CD4-positive, alpha-beta memory T cell (primary cell): ENCODE data around the gene HNRNPA1. TPM values are rescaled to one million over a fixed set of nuclear protein-coding genes. Genes with fewer than 3 reads are reported as not detected.

Experiments used
- CTCF ChIA-PET: fragments of 350-600 bp; sonication (Branson Sonifier 250); formaldehyde crosslinking; loops from one replicate; lab custom pipeline; 2021; ENCODE audit warnings: inconsistent platforms; ENCODE audit not compliant: partially characterized antibody; lab: Charles Lee
- POLR2A ChIA-PET: fragments of 350-600 bp; sonication (Branson Sonifier 250); formaldehyde crosslinking; loops from one replicate; lab custom pipeline; 2021; ENCODE audit not compliant: partially characterized antibody; lab: Charles Lee
- DNase-seq, 5 donors: peaks; one replicate each; pipeline versions ENCODE4 v3.0.0 to v3.0.0-alpha.2; 2020 to 2022; ENCODE audit warnings: mixed read lengths in 1 of 5
- H3K27ac ChIP-seq: one replicate; pipeline ENCODE4 v1.7.0; 2013; ENCODE audit warnings: low read depth, low read length
- H3K27me3 ChIP-seq: 2 replicates; pipeline ENCODE4 v1.7.0; 2013; ENCODE audit warnings: mild to moderate bottlenecking, low read length, moderate library complexity; ENCODE audit not compliant: insufficient read depth
- H3K36me3 ChIP-seq: 2 replicates; pipeline ENCODE4 v1.7.0; 2013; ENCODE audit warnings: mild to moderate bottlenecking, low read length, moderate library complexity; ENCODE audit not compliant: insufficient read depth
- H3K4me1 ChIP-seq: 2 replicates; pipeline ENCODE4 v1.7.0; 2013; ENCODE audit warnings: mild to moderate bottlenecking, low read length, moderate library complexity; ENCODE audit not compliant: insufficient read depth
- H3K4me3 ChIP-seq, 2 donors: one replicate each; pipeline ENCODE4 v1.7.0; 2013; ENCODE audit warnings: low read length in 2 of 2, mild to moderate bottlenecking in 1 of 2
- H3K9me3 ChIP-seq, 2 donors: one replicate each; pipeline ENCODE4 v1.7.0; 2013; ENCODE audit warnings: low read length in 2 of 2, control low read depth in 1 of 2; ENCODE audit not compliant: control insufficient read depth in 1 of 2
- H3K27ac Mint-ChIP-seq, 7 donors: one replicate each; pipeline ENCODE4 v1.8.0; 2020 to 2021; ENCODE audit warnings: mixed read lengths in 7 of 7, mild to moderate bottlenecking in 6 of 7, inconsistent platforms in 3 of 7, moderate library complexity in 3 of 7
- H3K27me3 Mint-ChIP-seq, 2 donors: one replicate each; pipeline ENCODE4 v1.8.0; 2020 to 2021; ENCODE audit warnings: mixed read lengths in 2 of 2
- H3K36me3 Mint-ChIP-seq, 2 donors: one replicate each; pipeline ENCODE4 v1.8.0; 2020 to 2021; ENCODE audit warnings: mixed read lengths in 2 of 2, inconsistent platforms in 1 of 2, mild to moderate bottlenecking in 1 of 2
- H3K4me1 Mint-ChIP-seq, 4 donors: one replicate each; pipeline ENCODE4 v1.8.0; 2020 to 2021; ENCODE audit warnings: mixed read lengths in 4 of 4, mild to moderate bottlenecking in 1 of 4
- H3K4me3 Mint-ChIP-seq, 8 donors: one replicate each; pipeline ENCODE4 v1.8.0; 2020 to 2021; ENCODE audit warnings: mixed read lengths in 8 of 8, mild to moderate bottlenecking in 7 of 8, moderate library complexity in 6 of 8, inconsistent platforms in 3 of 8
- H3K9me3 Mint-ChIP-seq, 8 donors: one replicate each; pipeline ENCODE4 v1.8.0; 2020 to 2021; ENCODE audit warnings: mixed read lengths in 8 of 8, mild to moderate bottlenecking in 5 of 8, inconsistent platforms in 3 of 8, moderate library complexity in 1 of 8
- intact Hi-C: fragments of 100-400 bp; cut with micrococcal nuclease; formaldehyde crosslinking; loops from one replicate; pipeline ENCODE4 v1.15.1; 2023
- polyA plus RNA-seq, 2 donors: library from polyadenylated mRNA; unstranded; fragments of 300-500 nt; fragmentation: Illumina TruSeq; gene quantifications; one replicate each; pipeline ENCODE4 v1.2.3, GENCODE V29; 2021
- total RNA-seq, 2 experiments: library from RNA; stranded (reverse); gene quantifications; one replicate each; pipeline ENCODE4 v1.2.3, GENCODE V29; 2021

The HNRNPA1 gene
- total and polyA plus RNA-seq, 4 experiments from 2014 or later = 756 to 1,061 (median 972) TPM

DNA sequence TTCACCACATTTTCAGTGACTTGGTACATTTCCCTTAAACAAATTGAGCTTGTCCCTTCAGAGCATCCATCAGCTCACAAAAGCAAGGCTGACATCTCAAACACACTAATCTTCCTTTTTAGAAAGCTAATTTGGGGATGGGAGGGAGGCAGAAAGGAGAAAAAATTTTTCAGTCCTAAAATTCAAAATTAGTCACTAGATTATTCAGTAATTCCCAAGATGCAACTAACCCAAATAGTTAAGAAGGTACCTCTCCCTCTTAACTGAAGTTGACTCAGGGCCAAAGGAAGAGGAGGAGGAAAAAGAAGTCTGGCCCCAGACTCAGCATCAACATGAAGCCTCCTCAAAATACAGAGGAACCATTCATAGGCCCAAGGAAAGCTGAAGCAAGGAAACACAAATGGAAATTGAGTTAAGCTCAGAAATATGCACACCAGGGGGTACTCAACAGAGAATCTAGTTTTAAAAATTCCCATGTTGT, 22.3 kb upstream of the HNRNPA1 start:
- intact Hi-C loops = loop anchor here (5.0 kb wide), 1 partner anchor 34 kb away; no protein-coding TSS in a partner anchor
- H3K27ac Mint-ChIP-seq = no peak overlapping the region
- Histone ChIP-seq H3K4me3 (no peak overlapping the region), H3K4me1 (peaks cover 22% of the 10 kb centered on the region), H3K36me3 (peaks cover 19% of the 10 kb centered on the region), H3K9me3 (no peaks in the 10 kb centered on the region), H3K27me3 (no peaks in the 10 kb centered on the region), H3K27ac (no peak overlapping the region)
- H3K4me3 Mint-ChIP-seq = no peak overlapping the region
- ChIA-PET CTCF (interaction anchor here (0.8 to 1.8 kb wide), 3 partner anchors 35 to 121 kb away, joined by 3 to 5 read pairs (median 4); no protein-coding TSS in a partner anchor), POLR2A (interaction anchor here (1.2 to 2.2 kb wide), 2 partner anchors 22 to 23 kb away, joined by 4 to 13 read pairs; partner anchors contain the start of genes CBX5 and HNRNPA1)
- DNase-seq = no peak
- peaks cover 10 to 26% (median 15%) of the 10 kb centered on the region in 4 donors for H3K4me1 Mint-ChIP-seq
- H3K36me3 Mint-ChIP-seq = peaks cover 21 to 25% of the 10 kb centered on the region in 2 donors
- no peaks in the 10 kb centered on the region for H3K27me3 Mint-ChIP-seq
- no peaks in the 10 kb centered on the region for H3K9me3 Mint-ChIP-seq

GRCh38 chr12:54259194-54260011, 21.1 kb upstream of the HNRNPA1 start:
- H3K36me3 Mint-ChIP-seq = peaks cover 21 to 25% of the 10 kb centered on the region in 2 donors
- peaks cover 11 to 26% (median 16%) of the 10 kb centered on the region in 4 donors for H3K4me1 Mint-ChIP-seq
- H3K4me3 Mint-ChIP-seq = peak overlapping the region in 1 of 8 donors; percentile 51
- H3K27ac ChIP-seq = no peak overlapping the region
- no peak overlapping the region for H3K4me3 ChIP-seq
- ChIA-PET POLR2A (interaction anchor here (0.6 to 2.2 kb wide), 3 partner anchors 15 to 22 kb away, joined by 3 to 13 read pairs (median 4); partner anchors contain the start of genes CBX5 and HNRNPA1), CTCF (interaction anchor here (0.8 to 1.8 kb wide), 5 partner anchors 33 to 120 kb away, joined by 3 to 5 read pairs (median 4); no protein-coding TSS in a partner anchor)
- peak overlapping the region in 4 of 7 donors; percentile 28 to 57 (median 46) for H3K27ac Mint-ChIP-seq
- H3K9me3 Mint-ChIP-seq = no peaks in the 10 kb centered on the region
- no peaks in the 10 kb centered on the region for H3K9me3 ChIP-seq
- peaks cover 22% of the 10 kb centered on the region for H3K4me1 ChIP-seq
- peaks cover 19% of the 10 kb centered on the region for H3K36me3 ChIP-seq
- intact Hi-C loops = loop anchor here (5.0 kb wide), 1 partner anchor 33 kb away; no protein-coding TSS in a partner anchor
- H3K27me3 ChIP-seq = no peaks in the 10 kb centered on the region
- DNase-seq = peak in 4 of 5 donors; percentile 17 to 53 (median 40)
- H3K27me3 Mint-ChIP-seq = no peaks in the 10 kb centered on the region

- Mint-ChIP-seq H3K27ac (no peak overlapping the region), H3K36me3 (peaks cover 7 to 8% of the 10 kb centered on the region in 2 donors), H3K9me3 (no peaks in the 10 kb centered on the region), H3K27me3 (no peaks in the 10 kb centered on the region), H3K4me3 (no peak overlapping the region), H3K4me1 (peaks cover 8 to 26% (median 16%) of the 10 kb centered on the region in 4 donors)
- Histone ChIP-seq H3K36me3 (peaks cover 9% of the 10 kb centered on the region), H3K4me1 (peaks cover 22% of the 10 kb centered on the region), H3K27me3 (no peaks in the 10 kb centered on the region), H3K27ac (no peak overlapping the region), H3K4me3 (no peak overlapping the region), H3K9me3 (no peaks in the 10 kb centered on the region)
- DNase-seq = no peak
- CTCF ChIA-PET = interaction anchor here (2.9 kb wide), 1 partner anchor 63 kb away, joined by 8 read pairs; the partner anchor contains the start of gene COPZ1
- POLR2A ChIA-PET = no interaction called here
- intact Hi-C loops = no loop called here
These were observed 18.6 kb upstream of the HNRNPA1 start for GRCh38 chr12:54261815-54262402.

DNA sequence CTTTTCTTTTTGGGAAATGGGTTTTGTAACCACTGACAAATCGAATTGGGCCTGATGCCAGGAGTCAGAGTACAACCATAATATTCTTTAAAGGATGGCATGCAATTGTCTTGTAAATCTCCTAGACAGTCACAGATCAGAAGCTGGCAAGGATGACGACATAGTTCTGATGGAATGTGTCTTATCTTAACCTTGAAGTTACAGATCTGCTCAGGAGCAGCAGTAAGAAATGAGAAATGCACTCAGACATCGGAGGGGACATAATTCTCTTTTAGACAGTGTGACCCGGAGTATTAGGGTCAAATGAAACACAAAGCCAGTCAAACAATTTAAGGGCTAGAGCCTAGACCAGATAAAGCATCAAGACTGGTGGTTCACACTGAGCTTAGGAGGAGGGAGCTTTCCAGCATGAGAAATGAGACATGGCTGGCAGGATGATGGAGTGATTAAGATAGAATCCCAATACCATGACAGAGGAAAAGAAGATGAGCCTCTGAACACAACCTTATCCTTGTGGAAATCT, 18.1 kb upstream of the HNRNPA1 start:
- Histone ChIP-seq H3K4me1 (peaks cover 22% of the 10 kb centered on the region), H3K4me3 (no peak overlapping the region), H3K36me3 (peaks cover 3% of the 10 kb centered on the region), H3K9me3 (no peaks in the 10 kb centered on the region), H3K27me3 (no peaks in the 10 kb centered on the region), H3K27ac (no peak overlapping the region)
- Mint-ChIP-seq H3K9me3 (no peaks in the 10 kb centered on the region), H3K27me3 (no peaks in the 10 kb centered on the region), H3K36me3 (peaks cover 2 to 4% of the 10 kb centered on the region in 2 donors), H3K4me1 (peaks cover 8 to 26% (median 16%) of the 10 kb centered on the region in 4 donors), H3K27ac (no peak overlapping the region), H3K4me3 (no peak overlapping the region)
- POLR2A ChIA-PET = interaction anchor here (0.8 kb wide), 1 partner anchor 24 kb away, joined by 3 read pairs; no protein-coding TSS in a partner anchor
- CTCF ChIA-PET = interaction anchor here (2.9 to 6.4 kb wide), 2 partner anchors 11 to 62 kb away, joined by 8 to 51 read pairs; partner anchors contain the start of gene COPZ1
- intact Hi-C loops = no loop called here
- no peak for DNase-seq

DNA sequence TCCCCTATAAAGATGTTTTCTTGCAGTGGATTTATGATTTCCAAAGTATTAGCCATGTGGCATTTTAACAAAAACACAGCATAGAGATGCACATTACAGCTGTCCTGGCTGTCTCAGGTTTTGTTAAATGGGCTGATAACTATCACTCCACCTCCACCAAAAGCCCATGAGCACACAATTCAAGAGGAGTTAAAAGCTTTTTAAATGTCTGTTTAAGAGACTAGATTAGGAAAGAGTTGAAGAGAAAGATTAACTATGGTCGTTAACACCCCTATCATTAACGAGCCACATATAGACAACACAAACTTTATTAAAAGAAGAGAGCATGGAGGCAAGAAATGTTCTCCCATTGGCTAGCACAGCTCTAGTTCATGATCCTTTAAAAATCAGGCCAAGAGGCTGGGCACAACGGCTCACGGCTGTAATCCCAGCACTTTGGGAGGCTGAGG, 15.1 kb upstream of the HNRNPA1 start:
- H3K27me3 Mint-ChIP-seq = no peaks in the 10 kb centered on the region
- Histone ChIP-seq H3K36me3 (no peaks in the 10 kb centered on the region), H3K27ac (no peak overlapping the region), H3K9me3 (no peaks in the 10 kb centered on the region), H3K27me3 (no peaks in the 10 kb centered on the region), H3K4me1 (no peaks in the 10 kb centered on the region), H3K4me3 (no peak overlapping the region)
- intact Hi-C loops = no loop called here
- ChIA-PET POLR2A (interaction anchor here (1.5 kb wide), 1 partner anchor 15 kb away, joined by 11 read pairs; the partner anchor contains the start of genes CBX5 and HNRNPA1), CTCF (interaction anchor here (0.5 to 6.4 kb wide), 9 partner anchors 9 to 114 kb away, joined by 3 to 51 read pairs (median 4); partner anchors contain the start of gene COPZ1)
- peak overlapping the region in 2 of 7 donors; percentile 5 to 19 for H3K27ac Mint-ChIP-seq
- no peak overlapping the region for H3K4me3 Mint-ChIP-seq
- peaks cover 0 to 1% of the 10 kb centered on the region in 2 donors for H3K36me3 Mint-ChIP-seq
- peaks cover 5 to 19% (median 9%) of the 10 kb centered on the region in 4 donors for H3K4me1 Mint-ChIP-seq
- H3K9me3 Mint-ChIP-seq = no peaks in the 10 kb centered on the region
- no peak for DNase-seq

- H3K36me3 Mint-ChIP-seq = peaks cover 0 to 1% of the 10 kb centered on the region in 2 donors
- H3K4me1 ChIP-seq = peaks cover 2% of the 10 kb centered on the region
- no peaks in the 10 kb centered on the region for H3K36me3 ChIP-seq
- no peak overlapping the region for H3K27ac ChIP-seq
- no peak for DNase-seq
- no peaks in the 10 kb centered on the region for H3K27me3 ChIP-seq
- H3K9me3 Mint-ChIP-seq = no peaks in the 10 kb centered on the region
- no peak overlapping the region for H3K4me3 ChIP-seq
- H3K4me1 Mint-ChIP-seq = peaks cover 8 to 18% (median 10%) of the 10 kb centered on the region in 4 donors
- intact Hi-C loops = no loop called here
- no peaks in the 10 kb centered on the region for H3K27me3 Mint-ChIP-seq
- CTCF ChIA-PET = interaction anchor here (1.4 to 6.4 kb wide), 2 partner anchors 15 to 25 kb away, joined by 4 to 51 read pairs; no protein-coding TSS in a partner anchor
- H3K9me3 ChIP-seq = no peaks in the 10 kb centered on the region
- no peak overlapping the region for H3K4me3 Mint-ChIP-seq
- POLR2A ChIA-PET = no interaction called here
- H3K27ac Mint-ChIP-seq = peak overlapping the region in 1 of 7 donors; percentile 36
These were observed 13.7 kb upstream of the HNRNPA1 start for GRCh38 chr12:54266852-54267251.
